Stimulated activated CD4-positive, alpha-beta T cell treated with anti-CD3 and anti-CD28 coated beads, Interleukin-1b, Interleukin-23, amount 100 ng/mL, for 24 hours (primary cell): ENCODE measurements around the gene AP3D1.
"Not testable (repeated sequence)": the region's sequence is repeated elsewhere in the genome, so short reads cannot be mapped to it uniquely, and the experiment has no call there.

ENCODE experiments used
- DNase-seq, 4 experiments: peaks; one replicate each; pipeline ENCODE4 v3.0.0-alpha.2; 2020; ENCODE audit warnings: low read depth in 4 of 4, low spot score in 1 of 4

The AP3D1 gene

DNA sequence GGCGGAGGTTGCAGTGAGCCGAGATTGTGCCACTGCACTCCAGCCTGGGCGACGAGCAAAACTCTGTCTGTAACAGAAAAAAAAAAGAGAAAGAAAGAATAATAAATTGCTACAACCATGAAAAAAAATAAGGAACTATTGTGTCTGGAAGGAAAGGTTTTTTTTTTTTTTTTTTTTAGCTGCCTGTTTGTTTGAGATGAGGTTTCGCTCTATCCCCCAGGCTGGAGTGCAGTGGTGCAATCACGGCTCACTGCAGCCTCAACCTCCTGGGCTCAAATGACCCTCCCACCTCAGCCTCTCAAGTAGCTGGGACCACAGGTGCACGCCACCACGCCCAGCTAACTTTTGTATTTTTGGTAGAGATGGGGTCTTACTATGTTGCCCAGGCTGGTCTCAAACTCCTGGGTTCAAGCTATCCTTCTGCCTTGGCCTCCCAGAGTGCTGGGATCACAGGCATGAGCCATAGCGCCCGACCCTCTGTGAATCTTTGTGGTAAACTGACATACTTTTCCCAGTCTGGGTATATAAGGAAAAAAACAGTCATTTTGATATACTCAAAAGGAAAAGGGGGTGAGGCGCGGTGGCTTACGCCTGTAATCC, 59.3 kb downstream of the AP3D1 start:
- DNase-seq = not testable (repeated sequence)

DNA sequence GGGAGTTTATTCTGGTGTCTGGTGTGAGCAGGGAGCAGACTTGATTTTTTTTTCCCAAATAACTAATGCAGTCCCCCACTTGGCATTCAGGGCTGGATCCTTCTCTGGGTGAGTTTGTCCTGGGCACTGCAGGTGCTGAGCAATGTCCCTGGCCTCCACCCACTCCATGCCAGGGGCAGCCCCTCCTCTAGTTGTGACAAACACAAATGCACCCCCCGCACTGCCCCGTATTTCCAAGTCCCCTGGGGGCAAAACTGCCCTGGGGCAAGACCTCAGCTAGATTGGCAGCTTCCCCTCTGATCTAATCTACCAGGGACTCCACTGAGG, 61.7 kb downstream of the AP3D1 start:
- no peak for DNase-seq

- DNase-seq = no peak
Measured at GRCh38 chr19:2089001-2089711, 62.2 kb downstream of the AP3D1 start.

DNA sequence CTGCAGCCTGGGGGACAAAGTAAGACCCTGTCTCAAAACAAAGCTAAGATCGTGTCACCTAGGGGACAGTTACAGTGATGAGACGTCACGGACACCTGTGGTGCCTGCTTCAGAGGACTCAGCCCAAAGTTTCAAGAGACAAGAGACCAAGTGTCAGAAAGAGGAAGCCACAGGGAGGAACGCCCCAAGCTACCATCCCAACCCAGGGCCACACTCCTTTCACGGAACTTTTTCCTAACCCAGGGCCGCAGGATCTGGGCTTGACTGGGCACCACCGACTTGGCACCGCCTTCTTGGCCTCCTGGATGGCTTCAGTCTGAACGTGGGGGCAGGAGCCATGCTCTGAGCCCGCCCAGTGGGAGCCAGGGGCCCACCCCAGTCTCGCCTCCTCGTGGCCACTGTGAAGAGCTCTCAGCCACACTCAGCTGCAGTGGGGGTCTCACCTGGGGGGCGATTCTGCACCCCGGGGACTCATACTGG, 63.7 kb downstream of the AP3D1 start:
- DNase-seq = no peak

DNA sequence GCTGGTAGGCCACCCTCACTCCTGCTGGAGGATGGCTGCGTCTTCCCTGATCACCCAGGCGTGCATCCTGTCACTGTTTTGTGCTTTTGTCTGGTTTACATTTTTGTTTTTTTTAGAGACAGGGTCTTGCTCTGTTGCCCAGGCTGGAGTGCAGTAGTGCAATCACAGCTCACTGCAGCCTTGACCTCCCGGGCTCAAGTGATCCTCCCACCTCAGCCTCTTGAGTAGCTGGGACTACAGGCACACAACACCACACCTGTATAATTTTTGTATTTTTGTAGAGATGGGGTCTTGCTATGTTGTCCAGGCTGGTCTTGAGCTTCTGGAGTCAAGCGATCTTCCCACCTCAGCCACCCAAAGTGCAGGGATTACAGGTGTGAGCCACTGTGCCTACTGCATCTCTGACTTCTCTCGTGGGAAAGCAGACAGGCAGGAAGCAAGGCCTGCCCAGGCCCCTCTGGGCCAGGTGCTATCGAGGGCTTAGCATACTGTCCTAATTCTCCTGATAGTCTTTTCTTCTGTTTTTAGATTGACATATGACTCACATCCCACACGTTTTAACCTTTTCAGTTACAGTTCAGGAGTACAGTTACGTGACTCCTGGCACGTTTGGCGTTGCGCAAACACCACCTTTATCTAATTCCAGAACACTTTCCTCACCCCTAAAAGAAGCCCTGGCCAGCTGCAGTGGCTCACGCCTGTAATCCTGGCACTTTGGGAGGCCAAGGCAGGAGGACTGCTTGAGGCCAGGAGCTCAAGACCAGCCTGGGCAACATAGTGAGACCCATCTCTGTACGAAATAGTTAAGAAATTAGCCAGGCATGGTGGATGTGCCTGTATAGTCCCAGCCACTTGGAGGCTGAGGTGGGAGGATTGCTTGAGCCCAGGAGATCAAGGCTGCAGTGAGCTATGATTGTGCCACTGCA, 64.4 kb downstream of the AP3D1 start:
- DNase-seq = peak in 1 of 4 experiments; percentile 60

DNA sequence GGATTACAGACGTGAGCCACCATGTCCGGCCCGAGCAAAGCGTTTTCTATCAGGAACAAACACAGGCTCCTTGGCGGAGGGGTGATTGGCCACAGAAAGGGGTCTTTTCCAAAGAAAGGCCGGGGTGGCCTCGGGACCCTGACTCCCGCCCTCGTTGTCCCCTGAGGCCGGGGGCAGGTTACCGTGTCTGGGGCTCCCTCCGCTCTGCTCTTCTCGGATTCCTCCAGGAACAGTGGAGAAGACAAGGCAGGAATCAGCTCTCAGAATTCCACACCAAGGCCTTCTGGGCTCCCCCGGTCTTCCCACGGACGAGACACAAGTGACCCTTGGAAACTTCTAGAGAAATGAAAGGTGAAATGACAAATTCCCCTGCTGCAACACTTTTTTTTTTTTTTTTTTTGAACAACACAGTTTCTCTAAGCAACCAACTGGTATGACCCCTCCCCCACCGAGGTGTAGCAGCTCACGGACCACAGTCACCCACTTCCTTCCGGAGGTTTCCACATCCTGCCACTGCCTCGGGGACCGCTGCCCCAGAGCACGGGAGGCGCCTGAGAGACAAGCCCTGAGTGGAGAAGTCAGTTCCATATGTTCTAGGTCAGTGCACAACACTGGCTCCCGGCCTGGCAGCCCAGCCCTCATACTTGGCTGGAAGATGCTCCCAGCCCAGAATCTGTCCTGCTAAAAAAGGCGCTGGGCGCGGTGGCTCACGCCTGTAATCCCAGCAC, 66.2 kb downstream of the AP3D1 start:
- DNase-seq = peak; percentile 80 to 94 (median 82)

DNA sequence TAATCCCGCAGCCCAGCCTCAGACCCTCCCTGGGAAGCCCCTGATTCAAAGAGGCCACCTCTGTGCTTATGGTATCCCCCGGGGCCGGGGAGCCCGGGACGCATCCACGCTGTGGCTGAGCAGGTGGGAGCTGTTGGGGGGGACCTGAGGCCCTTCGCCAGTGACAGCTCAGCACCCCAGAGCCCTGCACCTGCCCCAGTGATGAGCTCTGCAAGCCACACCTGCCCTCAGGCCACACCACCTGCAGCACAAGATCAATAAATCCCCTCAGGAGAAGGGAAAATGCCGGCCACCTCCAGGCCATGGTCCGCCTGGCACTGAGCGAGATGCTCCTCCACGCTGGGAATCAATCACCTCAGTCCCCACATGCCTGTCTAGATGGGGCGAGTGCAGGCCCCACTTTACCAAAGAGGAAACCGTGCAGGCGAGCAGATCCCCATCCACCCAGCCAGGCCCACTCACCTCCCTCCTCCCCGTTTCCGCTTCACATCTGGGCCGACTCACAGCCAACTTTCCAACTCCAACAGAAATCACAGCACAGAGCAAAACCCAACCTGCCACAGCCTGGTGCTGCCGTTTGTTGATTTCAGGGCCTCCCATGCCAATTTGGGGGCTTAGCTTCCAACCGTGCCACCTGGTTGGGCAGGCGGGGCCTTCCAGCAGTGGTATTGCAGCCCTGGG, 68.1 kb downstream of the AP3D1 start:
- DNase-seq = peak in 2 of 4 experiments; percentile 54 to 68

DNA sequence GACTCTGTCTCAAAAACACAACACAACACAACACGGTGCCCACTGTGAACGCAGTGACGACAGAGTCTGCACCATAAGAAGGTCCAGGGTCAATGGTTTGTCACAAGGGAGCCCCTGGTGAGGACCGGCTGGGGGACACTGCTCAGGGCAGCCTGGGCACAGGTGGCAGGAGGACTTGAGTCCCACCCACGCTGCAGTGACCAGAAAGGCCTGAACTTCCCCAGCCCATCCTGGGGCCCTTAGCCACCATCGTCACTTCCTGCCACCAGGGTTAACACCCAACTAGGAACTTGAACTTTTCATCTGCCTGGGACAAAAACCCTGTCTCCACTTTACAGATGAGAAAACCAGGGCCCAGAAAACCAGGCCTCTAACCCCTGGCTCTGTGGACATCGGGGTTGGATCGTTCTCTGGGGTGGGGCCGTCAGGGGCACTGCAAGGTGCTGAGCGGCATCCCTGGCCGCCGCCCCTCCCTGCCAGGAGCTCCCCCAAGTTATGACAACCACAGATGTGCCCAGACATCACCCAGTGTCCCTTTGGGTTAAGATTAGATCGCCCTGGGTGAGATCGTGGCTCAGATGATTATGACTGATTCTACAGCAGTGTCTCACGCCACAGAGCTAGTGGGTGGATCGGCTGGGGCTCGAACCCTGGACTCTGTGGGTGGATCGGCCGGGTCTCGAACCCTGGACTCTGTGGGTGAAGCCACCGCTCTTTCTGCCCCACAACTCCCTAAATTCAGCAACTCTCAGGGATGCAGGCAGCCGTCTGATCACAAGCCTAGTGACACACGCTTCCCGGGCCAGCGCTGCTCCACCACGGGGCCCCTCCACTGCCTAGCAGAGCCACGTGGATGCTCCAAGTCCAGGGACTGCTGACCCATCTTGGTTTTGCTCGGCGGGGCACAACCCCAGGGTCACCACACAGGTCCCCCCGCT, 69.2 kb downstream of the AP3D1 start:
- DNase-seq = no peak

DNA sequence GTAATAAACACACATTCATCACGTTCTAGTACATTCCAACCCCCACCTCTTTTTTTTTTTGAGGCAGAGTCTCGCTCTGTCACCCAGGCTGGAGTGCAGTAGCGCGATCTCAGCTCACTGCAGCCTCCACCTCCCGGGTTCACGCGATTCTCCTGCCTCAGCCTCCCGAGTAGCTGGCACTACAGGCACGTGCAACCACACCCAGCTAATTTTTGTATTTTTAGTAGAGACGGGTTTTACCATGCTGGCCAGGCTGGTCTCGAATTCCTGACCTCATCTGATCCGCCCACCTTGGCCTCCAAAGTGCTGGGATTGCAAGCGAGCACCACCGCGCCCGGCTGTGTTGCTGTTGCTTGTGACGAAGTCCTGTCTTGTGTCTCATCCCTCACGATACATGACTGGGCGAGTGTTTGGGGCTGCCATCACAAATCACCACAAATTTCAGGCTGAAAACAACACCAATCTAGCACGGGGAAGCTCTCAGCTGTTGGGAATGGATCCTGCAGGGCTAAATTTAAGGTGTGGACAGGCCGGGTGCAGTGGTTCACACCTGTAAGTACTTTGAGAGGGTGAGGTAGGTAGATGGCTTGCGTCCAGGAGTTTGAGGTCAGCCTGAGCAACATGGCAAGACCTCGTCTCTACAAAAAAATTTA, 70.9 kb downstream of the AP3D1 start:
- no peak for DNase-seq

- no peak for DNase-seq
Measured at GRCh38 chr19:2079865-2080301, 71.5 kb downstream of the AP3D1 start.

DNA sequence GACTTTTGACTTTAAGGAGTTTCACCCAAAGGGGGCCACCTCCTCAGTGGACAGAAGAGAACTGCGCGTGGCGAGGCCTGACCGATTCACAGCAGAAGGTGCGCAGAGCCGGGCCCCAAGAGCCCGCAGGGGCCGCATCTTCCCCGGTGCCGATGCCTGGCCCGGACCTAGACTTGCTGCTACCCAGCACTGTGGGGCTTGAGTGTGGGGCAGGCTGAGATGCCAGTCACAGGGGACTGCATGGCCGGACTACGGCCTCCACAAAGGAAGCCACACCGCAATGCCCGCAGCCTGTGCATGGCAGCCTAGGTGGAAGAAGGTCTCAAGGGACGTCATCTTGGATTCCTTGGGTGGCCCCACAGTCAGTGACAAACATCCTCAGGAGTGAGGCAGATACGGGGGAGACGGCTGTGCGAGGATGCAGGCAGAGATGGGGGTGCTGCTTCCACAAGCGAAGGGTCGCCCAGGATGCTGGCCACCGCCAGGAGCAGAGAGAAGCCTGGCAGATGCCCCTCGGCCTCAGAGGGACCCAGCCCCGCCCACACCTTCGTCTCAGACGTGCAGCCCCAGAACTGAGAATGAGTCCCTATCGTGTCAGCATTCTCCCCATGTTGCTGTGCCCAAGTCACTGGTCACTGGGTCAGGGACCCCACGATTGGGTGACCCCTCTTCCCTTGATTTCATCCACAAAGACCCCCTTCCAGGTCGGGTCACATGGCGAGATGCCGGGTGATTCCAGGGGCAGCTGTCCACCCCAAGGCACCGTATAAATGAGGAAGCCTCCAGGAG, 72.1 kb downstream of the AP3D1 start:
- no peak for DNase-seq

GRCh38 chr19:2077833-2078619, 73.3 kb downstream of the AP3D1 start:
- DNase-seq = no peak

DNA sequence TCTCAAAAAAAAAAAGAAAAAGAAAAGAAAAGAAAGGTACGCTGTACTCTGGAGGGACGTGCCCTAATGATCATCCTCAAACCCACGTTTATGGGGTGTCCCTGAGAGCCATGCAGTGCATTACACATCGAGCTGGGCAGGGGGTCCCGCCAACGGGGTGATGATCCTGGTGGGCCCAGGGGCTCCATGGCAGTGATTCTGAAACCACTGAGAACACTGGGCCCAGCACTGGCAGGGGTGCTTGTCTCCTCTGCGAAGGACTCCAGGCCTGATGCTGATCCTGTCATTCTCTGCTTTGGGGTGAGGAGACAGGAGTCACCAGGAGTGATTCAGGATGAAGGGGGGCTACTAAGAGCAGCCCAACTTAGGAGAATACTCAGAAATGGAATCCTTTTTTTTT, 74.0 kb downstream of the AP3D1 start:
- no peak for DNase-seq

GRCh38 chr19:2076526-2076944, 74.8 kb downstream of the AP3D1 start:
- DNase-seq = no peak

DNA sequence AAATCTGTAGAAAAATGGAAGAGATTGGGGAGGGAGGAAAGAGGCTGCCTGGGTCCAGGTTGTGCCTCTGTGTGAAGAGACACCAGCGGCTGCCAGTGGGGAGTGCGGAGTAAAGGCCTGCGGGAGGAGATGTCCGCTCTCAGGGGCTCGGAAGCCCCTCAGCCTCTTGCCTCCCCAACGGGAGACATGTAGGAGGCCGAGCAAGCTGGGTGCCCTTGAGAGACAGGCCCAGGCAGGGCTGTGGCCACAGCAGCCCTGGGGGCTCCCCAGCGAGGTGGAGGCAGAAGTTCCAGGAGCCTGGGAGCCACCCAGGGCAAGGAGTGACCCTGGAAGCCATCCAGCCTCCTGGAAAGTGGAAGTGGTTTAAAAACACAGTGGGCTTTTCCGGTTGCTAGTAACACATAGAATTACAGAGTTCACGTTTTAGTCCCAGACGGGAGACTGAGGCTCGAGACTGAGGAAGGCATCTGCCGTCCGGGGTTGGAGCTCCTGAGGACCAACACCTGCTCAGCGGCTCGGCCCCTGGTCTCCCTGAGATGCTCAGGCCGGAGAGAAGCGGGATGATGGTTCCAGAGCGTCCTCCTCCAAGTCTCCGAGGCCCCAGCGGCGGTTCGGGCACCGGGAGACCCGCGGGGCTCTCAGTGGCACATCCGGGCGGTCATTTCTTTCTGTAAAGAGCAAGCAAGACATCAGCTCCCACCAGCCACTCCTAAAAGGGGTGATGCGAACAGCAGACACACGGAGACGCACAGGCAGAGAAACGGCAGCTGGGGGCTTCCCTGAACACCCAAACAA, 78.4 kb downstream of the AP3D1 start:
- no peak for DNase-seq

DNA sequence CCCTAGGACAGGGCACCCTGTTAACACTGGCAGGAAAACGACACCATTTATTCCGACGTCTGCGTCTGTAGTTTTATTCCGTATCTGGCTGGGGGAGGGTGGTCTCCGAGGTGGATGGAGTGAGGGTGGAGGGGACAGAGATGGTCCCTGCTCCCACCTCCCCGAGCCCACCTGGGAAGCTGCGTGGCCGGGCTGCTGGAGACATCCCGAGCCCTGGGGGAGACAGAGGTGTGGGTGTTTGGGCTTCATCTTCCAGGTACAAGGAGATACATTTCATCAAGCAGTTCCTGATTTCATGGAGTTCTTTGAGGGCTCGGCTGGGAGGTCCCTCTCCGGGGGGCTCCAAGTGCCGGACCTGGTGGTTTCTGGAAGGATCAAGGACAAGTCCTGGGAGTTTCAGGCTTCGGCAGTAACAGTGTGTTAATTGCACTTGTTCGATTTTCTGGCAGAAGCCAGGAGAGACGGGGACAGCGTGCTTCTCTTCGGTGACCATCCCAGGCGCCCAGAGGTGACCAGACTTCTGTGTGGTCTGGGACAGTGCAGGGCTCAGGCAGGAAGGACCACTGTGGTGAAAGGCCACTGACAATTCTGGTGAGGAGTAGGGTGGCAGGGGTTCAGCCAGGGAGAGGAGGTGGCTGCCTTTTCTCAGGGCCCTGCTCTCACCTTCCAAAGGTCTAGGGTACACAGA, 80.2 kb downstream of the AP3D1 start:
- DNase-seq = no peak
